ENCODE results near the gene CLDN24. TPM values are rescaled to one million over a fixed set of nuclear protein-coding genes. Genes with fewer than 3 reads are reported as not detected.

CLDN24 gene
- polyA plus RNA-seq, 2 of the 4 experiments (the other 2 are of a cell fraction): not detected

DNA sequence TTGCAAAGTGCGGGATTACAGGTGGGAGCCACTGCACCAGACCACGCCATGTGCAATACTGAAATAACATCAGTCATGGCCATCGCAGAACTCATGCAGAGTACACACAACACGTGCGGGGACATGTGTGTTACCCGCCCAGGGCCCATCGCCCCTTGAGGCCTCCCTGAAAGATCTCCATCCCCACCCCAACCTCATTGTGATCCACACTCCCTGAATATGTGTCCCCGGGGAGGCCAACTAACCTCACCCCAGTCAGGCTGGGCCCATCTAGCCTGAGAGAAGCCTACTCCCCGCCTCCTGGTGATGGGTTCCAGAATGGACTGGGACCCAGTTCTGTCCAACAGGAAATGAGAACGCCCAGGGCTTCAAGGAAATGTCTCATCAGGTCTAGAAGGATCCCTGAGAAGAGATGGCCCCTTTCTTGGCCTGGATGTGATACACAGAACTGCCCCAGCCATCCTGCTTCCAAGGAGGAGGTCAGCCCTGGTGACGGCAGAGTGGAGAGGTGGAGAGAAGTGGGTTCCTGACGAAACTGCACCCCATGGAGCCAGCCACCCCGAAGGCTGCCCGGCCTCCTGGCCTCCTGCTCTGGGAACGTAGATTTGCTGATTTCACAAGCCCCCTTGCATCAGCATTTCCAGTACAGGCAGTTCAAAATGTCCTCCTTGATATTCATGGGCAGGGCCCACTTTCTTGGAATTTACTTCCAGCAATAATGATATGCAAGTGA, 22.5 kb upstream of the CLDN24 start:
- DNase-seq (ENCODE audit: low read depth in 1 of 2, low spot score in 1 of 2): no peak
- Histone ChIP-seq H3K27ac (no peak overlapping the region), H3K9me3 (no peaks in the 10 kb centered on the region), H3K4me3 (no peak overlapping the region), H3K4me1 (peaks cover 4% of the 10 kb centered on the region; the same call in 1 of the 3 replicates), H3K4me2 (no peak overlapping the region)
- TF ChIP-seq RFX5 (IDR thresholded peaks at IDR 0.05) (no peak), HOXB5 (CRISPR knock-in tag; IDR thresholded peaks at IDR 0.05) (no peak), JUN (IDR thresholded peaks at IDR 0.05) (no peak), MAFK (IDR thresholded peaks at IDR 0.05; ENCODE audit: partially characterized antibody) (no peak), PBX3 (IDR thresholded peaks at IDR 0.05) (no peak), RARB (CRISPR knock-in tag; IDR thresholded peaks at IDR 0.05) (no peak), MYC (IDR thresholded peaks at IDR 0.05; ENCODE audit: borderline replicate concordance, low read length) (no peak)
- TF ChIP-seq, protein P1, sequence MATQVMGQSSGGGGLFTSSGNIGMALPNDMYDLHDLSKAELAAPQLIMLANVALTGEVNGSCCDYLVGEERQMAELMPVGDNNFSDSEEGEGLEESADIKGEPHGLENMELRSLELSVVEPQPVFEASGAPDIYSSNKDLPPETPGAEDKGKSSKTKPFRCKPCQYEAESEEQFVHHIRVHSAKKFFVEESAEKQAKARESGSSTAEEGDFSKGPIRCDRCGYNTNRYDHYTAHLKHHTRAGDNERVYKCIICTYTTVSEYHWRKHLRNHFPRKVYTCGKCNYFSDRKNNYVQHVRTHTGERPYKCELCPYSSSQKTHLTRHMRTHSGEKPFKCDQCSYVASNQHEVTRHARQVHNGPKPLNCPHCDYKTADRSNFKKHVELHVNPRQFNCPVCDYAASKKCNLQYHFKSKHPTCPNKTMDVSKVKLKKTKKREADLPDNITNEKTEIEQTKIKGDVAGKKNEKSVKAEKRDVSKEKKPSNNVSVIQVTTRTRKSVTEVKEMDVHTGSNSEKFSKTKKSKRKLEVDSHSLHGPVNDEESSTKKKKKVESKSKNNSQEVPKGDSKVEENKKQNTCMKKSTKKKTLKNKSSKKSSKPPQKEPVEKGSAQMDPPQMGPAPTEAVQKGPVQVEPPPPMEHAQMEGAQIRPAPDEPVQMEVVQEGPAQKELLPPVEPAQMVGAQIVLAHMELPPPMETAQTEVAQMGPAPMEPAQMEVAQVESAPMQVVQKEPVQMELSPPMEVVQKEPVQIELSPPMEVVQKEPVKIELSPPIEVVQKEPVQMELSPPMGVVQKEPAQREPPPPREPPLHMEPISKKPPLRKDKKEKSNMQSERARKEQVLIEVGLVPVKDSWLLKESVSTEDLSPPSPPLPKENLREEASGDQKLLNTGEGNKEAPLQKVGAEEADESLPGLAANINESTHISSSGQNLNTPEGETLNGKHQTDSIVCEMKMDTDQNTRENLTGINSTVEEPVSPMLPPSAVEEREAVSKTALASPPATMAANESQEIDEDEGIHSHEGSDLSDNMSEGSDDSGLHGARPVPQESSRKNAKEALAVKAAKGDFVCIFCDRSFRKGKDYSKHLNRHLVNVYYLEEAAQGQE (IDR thresholded peaks at IDR 0.05): no peak
- TF ChIP-seq, protein P2, sequence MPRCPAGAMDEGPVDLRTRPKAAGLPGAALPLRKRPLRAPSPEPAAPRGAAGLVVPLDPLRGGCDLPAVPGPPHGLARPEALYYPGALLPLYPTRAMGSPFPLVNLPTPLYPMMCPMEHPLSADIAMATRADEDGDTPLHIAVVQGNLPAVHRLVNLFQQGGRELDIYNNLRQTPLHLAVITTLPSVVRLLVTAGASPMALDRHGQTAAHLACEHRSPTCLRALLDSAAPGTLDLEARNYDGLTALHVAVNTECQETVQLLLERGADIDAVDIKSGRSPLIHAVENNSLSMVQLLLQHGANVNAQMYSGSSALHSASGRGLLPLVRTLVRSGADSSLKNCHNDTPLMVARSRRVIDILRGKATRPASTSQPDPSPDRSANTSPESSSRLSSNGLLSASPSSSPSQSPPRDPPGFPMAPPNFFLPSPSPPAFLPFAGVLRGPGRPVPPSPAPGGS (IDR thresholded peaks at IDR 0.05): no peak
- TF ChIP-seq, protein P3, sequence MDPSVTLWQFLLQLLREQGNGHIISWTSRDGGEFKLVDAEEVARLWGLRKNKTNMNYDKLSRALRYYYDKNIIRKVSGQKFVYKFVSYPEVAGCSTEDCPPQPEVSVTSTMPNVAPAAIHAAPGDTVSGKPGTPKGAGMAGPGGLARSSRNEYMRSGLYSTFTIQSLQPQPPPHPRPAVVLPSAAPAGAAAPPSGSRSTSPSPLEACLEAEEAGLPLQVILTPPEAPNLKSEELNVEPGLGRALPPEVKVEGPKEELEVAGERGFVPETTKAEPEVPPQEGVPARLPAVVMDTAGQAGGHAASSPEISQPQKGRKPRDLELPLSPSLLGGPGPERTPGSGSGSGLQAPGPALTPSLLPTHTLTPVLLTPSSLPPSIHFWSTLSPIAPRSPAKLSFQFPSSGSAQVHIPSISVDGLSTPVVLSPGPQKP (IDR thresholded peaks at IDR 0.05; ENCODE audit: low read depth, low read length): no peak
- TF ChIP-seq, protein P4, sequence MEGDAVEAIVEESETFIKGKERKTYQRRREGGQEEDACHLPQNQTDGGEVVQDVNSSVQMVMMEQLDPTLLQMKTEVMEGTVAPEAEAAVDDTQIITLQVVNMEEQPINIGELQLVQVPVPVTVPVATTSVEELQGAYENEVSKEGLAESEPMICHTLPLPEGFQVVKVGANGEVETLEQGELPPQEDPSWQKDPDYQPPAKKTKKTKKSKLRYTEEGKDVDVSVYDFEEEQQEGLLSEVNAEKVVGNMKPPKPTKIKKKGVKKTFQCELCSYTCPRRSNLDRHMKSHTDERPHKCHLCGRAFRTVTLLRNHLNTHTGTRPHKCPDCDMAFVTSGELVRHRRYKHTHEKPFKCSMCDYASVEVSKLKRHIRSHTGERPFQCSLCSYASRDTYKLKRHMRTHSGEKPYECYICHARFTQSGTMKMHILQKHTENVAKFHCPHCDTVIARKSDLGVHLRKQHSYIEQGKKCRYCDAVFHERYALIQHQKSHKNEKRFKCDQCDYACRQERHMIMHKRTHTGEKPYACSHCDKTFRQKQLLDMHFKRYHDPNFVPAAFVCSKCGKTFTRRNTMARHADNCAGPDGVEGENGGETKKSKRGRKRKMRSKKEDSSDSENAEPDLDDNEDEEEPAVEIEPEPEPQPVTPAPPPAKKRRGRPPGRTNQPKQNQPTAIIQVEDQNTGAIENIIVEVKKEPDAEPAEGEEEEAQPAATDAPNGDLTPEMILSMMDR (IDR thresholded peaks at IDR 0.05): no peak
- 88% methylated on average over 13 of the region's 15 CpGs for WGBS (ENCODE audit: missing lambda C conversion rate)
- FAIRE-seq: no peak
- no peak for ATAC-seq
- ChIA-PET POLR2A (no interaction called here), CTCF (no interaction called here)

DNA sequence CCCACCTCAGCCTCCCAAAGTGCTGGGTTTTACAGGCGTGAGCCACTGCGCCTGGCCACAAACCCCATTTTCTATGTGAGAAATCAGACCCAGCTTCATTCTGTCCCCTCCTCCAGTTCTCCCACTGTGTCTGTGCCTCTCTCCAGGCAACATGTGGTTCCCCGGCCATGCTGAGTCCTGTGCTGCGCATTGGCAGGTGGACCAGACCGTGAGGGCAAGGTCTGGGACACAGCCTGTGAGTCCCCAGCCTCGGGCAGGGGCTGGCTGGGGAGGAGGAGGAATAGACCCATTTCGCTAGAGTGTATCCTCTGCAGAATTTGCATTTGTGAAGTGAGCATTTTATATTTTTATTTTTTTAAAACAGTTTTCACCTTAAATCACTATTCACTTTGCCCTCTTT, 21.5 kb upstream of the CLDN24 start:
- Histone ChIP-seq H3K4me3 (no peak overlapping the region), H3K9me3 (no peaks in the 10 kb centered on the region), H3K4me2 (no peak overlapping the region), H3K4me1 (peaks cover under 1% of the 10 kb centered on the region; the same call in 1 of the 3 replicates), H3K27ac (no peak overlapping the region)
- no peak for FAIRE-seq
- POLR2A ChIA-PET: no interaction called here
- CTCF ChIA-PET: no interaction called here
- no peak for DNase-seq (ENCODE audit: low read depth in 1 of 2, low spot score in 1 of 2)
- WGBS (ENCODE audit: missing lambda C conversion rate): 79% methylated on average over 7 of the region's 7 CpGs
- no peak for ATAC-seq
- no peak for TF ChIP-seq RAD21 (conservative IDR thresholded peaks at IDR 0.05 in 1 of 2, IDR thresholded peaks at IDR 0.05 in 1 of 2)
- no peak for TF ChIP-seq EP300 (IDR thresholded peaks at IDR 0.05)
- no peak for TF ChIP-seq POLR2A (IDR thresholded peaks at IDR 0.05; ENCODE audit: low read length)
- no peak for TF ChIP-seq EHMT2 (IDR thresholded peaks at IDR 0.05; ENCODE audit: low read depth)
- TF ChIP-seq FOSB (CRISPR knock-in tag; IDR thresholded peaks at IDR 0.05): no peak
- TF ChIP-seq SREBF2 (IDR thresholded peaks at IDR 0.05): no peak
- TF ChIP-seq MAFK (IDR thresholded peaks at IDR 0.05; ENCODE audit: partially characterized antibody): no peak
- no peak for TF ChIP-seq ATOH8 (CRISPR knock-in tag; IDR thresholded peaks at IDR 0.05; ENCODE audit: low read depth)
- TF ChIP-seq MYC (IDR thresholded peaks at IDR 0.05; ENCODE audit: borderline replicate concordance, low read length): no peak
- TF ChIP-seq FOXS1 (CRISPR knock-in tag; IDR thresholded peaks at IDR 0.05): no peak
- no peak for TF ChIP-seq ZSCAN20 (CRISPR knock-in tag; IDR thresholded peaks at IDR 0.05)
- no peak for TF ChIP-seq GATA3 (IDR thresholded peaks at IDR 0.05; ENCODE audit: borderline replicate concordance)
- TF ChIP-seq HMGXB4 (CRISPR knock-in tag; IDR thresholded peaks at IDR 0.05; ENCODE audit: borderline replicate concordance): no peak
- no peak for TF ChIP-seq ESRRA (IDR thresholded peaks at IDR 0.05; ENCODE audit: borderline replicate concordance, low read length)
- no peak for TF ChIP-seq POLR2AphosphoS2 (conservative IDR thresholded peaks at IDR 0.05; ENCODE audit: low read length)
